Posterior cingulate gyrus (tissue), 11 donors: ENCODE data around the gene EPS15.
"Not testable (repeated sequence)": the region's sequence is repeated elsewhere in the genome, so short reads cannot be mapped to it uniquely, and the experiment has no call there.

Source experiments
- DNase-seq, 10 donors: peaks; one replicate each; pipeline versions ENCODE4 v3.0.0 to v3.0.0-alpha.2; 2020 to 2021; ENCODE audit warnings: mixed read lengths in 3 of 10
- intact Hi-C: fragments of 100-400 bp; cut with DNase I; formaldehyde crosslinking; loops from one replicate; pipeline ENCODE4 v1.15.1; 2023

The EPS15 gene

GRCh38 chr1:51517361-51518032, 1.6 kb downstream of the EPS15 start:
- intact Hi-C loops = loop anchor here (10.0 kb wide), 1 partner anchor 93 kb away; no protein-coding TSS in a partner anchor
- no peak for DNase-seq

GRCh38 chr1:51516649-51517158, 2.4 kb downstream of the EPS15 start:
- intact Hi-C loops = loop anchor here (10.0 kb wide), 1 partner anchor 92 kb away; no protein-coding TSS in a partner anchor
- no peak for DNase-seq

- intact Hi-C loops = loop anchor here (10.0 kb wide), 1 partner anchor 91 kb away; no protein-coding TSS in a partner anchor
- no peak for DNase-seq
Observed at GRCh38 chr1:51515982-51516648, 3.0 kb downstream of the EPS15 start.

GRCh38 chr1:51515312-51515960, 3.6 kb downstream of the EPS15 start:
- no peak for DNase-seq
- intact Hi-C loops = loop anchor here (10.0 kb wide), 1 partner anchor 91 kb away; no protein-coding TSS in a partner anchor

- intact Hi-C loops = loop anchor here (10.0 kb wide), 1 partner anchor 90 kb away; no protein-coding TSS in a partner anchor
- no peak for DNase-seq
Observed at GRCh38 chr1:51514733-51515132, 4.3 kb downstream of the EPS15 start.

GRCh38 chr1:51512606-51513005, 6.5 kb downstream of the EPS15 start:
- DNase-seq = no peak
- intact Hi-C loops = loop anchor here (10.0 kb wide), 1 partner anchor 88 kb away; no protein-coding TSS in a partner anchor

- intact Hi-C loops = loop anchor here (10.0 kb wide), 1 partner anchor 87 kb away; no protein-coding TSS in a partner anchor
Observed at GRCh38 chr1:51512120-51512519, 6.9 kb downstream of the EPS15 start.

GRCh38 chr1:51509773-51510172, 9.3 kb downstream of the EPS15 start:
- DNase-seq = no peak
- intact Hi-C loops = loop anchor here (10.0 kb wide), 1 partner anchor 85 kb away; no protein-coding TSS in a partner anchor

More at GRCh38 chr1:51512120-51512519, 6.9 kb downstream of the EPS15 start:
- DNase-seq = no peak

GRCh38 chr1:51506537-51506936, 12.5 kb downstream of the EPS15 start:
- DNase-seq = peak in 1 of 10 donors; percentile 7
- intact Hi-C loops = no loop called here

GRCh38 chr1:51504806-51505525, 14.1 kb downstream of the EPS15 start:
- no peak for DNase-seq
- intact Hi-C loops = no loop called here

- intact Hi-C loops, DNase-seq: not testable (repeated sequence)
Observed at GRCh38 chr1:51501218-51501630, 17.8 kb downstream of the EPS15 start.

- intact Hi-C loops = no loop called here
Observed at GRCh38 chr1:51499694-51500093, 19.4 kb downstream of the EPS15 start.

GRCh38 chr1:51498924-51499323, 20.1 kb downstream of the EPS15 start:
- intact Hi-C loops = no loop called here
- DNase-seq = no peak

More at GRCh38 chr1:51499694-51500093, 19.4 kb downstream of the EPS15 start:
- no peak for DNase-seq

- intact Hi-C loops = no loop called here
- DNase-seq = no peak
Observed at GRCh38 chr1:51497340-51497739, 21.7 kb downstream of the EPS15 start.

- intact Hi-C loops = no loop called here
- no peak for DNase-seq
Observed at GRCh38 chr1:51494138-51494830, 24.8 kb downstream of the EPS15 start.

GRCh38 chr1:51491166-51491981, 27.7 kb downstream of the EPS15 start:
- intact Hi-C loops = no loop called here
- no peak for DNase-seq

GRCh38 chr1:51489472-51489871, 29.6 kb downstream of the EPS15 start:
- intact Hi-C loops = no loop called here
- no peak for DNase-seq

- intact Hi-C loops = no loop called here
- DNase-seq = no peak
Observed at GRCh38 chr1:51488372-51489050, 30.6 kb downstream of the EPS15 start.
